ENCODE data around the gene FAM9B. TPM values are rescaled to one million over a fixed set of nuclear protein-coding genes. Genes with fewer than 3 reads are reported as not detected.

FAM9B gene
- not detected for total RNA-seq
- polyA plus RNA-seq, result not detected
- long read RNA-seq, donor 1, result 0 reads
- long read RNA-seq, donor 2, result 0 reads
- long read RNA-seq, donor 3, result 0 reads
- long read RNA-seq, donor 4, result 0 reads
- long read RNA-seq, donor 5, result 0 reads
- long read RNA-seq, donor 6, result 0 reads
- long read RNA-seq, donor 7, result 0 reads
- long read RNA-seq, donor 8, result 0 reads
- long read RNA-seq, donor 9, result 0 reads
- long read RNA-seq, donor 10, result 0 reads

- Histone ChIP-seq H3K36me3 (no peaks in the 10 kb centered on the region), H3K4me1 (no peaks in the 10 kb centered on the region), H3K27me3 (no peaks in the 10 kb centered on the region), H3K4me3 (no peak within 1 kb of the TSS), H3K9me3 (peaks cover 0 to under 1% (median 0%) of the 10 kb centered on the region in 4 donors), H3K27ac (no peak within 1 kb of the TSS)
- no peak for TF ChIP-seq POLR2AphosphoS5 (IDR thresholded peaks at IDR 0.05)
- TF ChIP-seq EP300 (IDR thresholded peaks at IDR 0.05), result no peak
- no peak for TF ChIP-seq CTCF (IDR thresholded peaks at IDR 0.05)
- DNase-seq, result no peak
- 85 to 94% (median 89%) methylated on average over 5 to 11 of the region's 11 CpGs for WGBS, 5 donors
- intact Hi-C loops (cut with DNase I; ENCODE audit: low total_unique reads), result no loop called here
Measured at GRCh38 chrX:9033989-9034388, at the start of gene FAM9B. Gene FAM9B, minus strand, starts transcription at chrX:9034127. Its CDS starts 1,141 bp downstream, at chrX:9032986.

- no peak for DNase-seq
- no peaks in the 10 kb centered on the region for H3K4me1 ChIP-seq
- WGBS, 5 donors, result 79 to 95% (median 86%) methylated on average over 2 of the region's 2 CpGs
- intact Hi-C loops (cut with DNase I; ENCODE audit: low total_unique reads), result no loop called here
- H3K27ac ChIP-seq, result no peak overlapping the region
- peaks cover 0 to 18% (median 9%) of the 10 kb centered on the region in 4 donors for H3K9me3 ChIP-seq
- no peak overlapping the region for H3K4me3 ChIP-seq
- TF ChIP-seq POLR2A (IDR thresholded peaks at IDR 0.05) (no peak), POLR2AphosphoS5 (IDR thresholded peaks at IDR 0.05) (no peak), EP300 (IDR thresholded peaks at IDR 0.05) (no peak), CTCF (IDR thresholded peaks at IDR 0.05) (no peak)
- H3K27me3 ChIP-seq, result no peaks in the 10 kb centered on the region
- H3K36me3 ChIP-seq, result no peaks in the 10 kb centered on the region
Measured at GRCh38 chrX:9081271-9081670, 47.3 kb upstream of the FAM9B start.

- 63 to 69% (median 68%) methylated on average over 5 of the region's 5 CpGs for WGBS, 5 donors
- DNase-seq, result no peak
- H3K36me3 ChIP-seq, result no peaks in the 10 kb centered on the region
- H3K9me3 ChIP-seq, result peaks cover 0 to 7% (median 2%) of the 10 kb centered on the region in 4 donors
- intact Hi-C loops (cut with DNase I; ENCODE audit: low total_unique reads), result no loop called here
- H3K4me1 ChIP-seq, result no peaks in the 10 kb centered on the region
- no peak overlapping the region for H3K4me3 ChIP-seq
- no peak for TF ChIP-seq POLR2A (IDR thresholded peaks at IDR 0.05)
- no peak overlapping the region for H3K27ac ChIP-seq
- no peaks in the 10 kb centered on the region for H3K27me3 ChIP-seq
Measured at GRCh38 chrX:9074326-9074725, 40.4 kb upstream of the FAM9B start.

GRCh38 chrX:9072281-9072680, 38.4 kb upstream of the FAM9B start:
- intact Hi-C loops (cut with DNase I; ENCODE audit: low total_unique reads), result no loop called here
- Histone ChIP-seq H3K4me3 (no peak overlapping the region), H3K4me1 (no peaks in the 10 kb centered on the region), H3K36me3 (no peaks in the 10 kb centered on the region), H3K9me3 (no peaks in the 10 kb centered on the region), H3K27ac (no peak overlapping the region), H3K27me3 (no peaks in the 10 kb centered on the region)
- no peak for DNase-seq
- no peak for TF ChIP-seq CTCF (IDR thresholded peaks at IDR 0.05)
- TF ChIP-seq POLR2AphosphoS5 (IDR thresholded peaks at IDR 0.05), result no peak
- no peak for TF ChIP-seq EP300 (IDR thresholded peaks at IDR 0.05)
- TF ChIP-seq POLR2A (IDR thresholded peaks at IDR 0.05), result no peak
- WGBS, 5 donors, result 64 to 82% (median 71%) methylated on average over 5 of the region's 5 CpGs

- DNase-seq, result no peak
- H3K4me1 ChIP-seq, result no peaks in the 10 kb centered on the region
- H3K36me3 ChIP-seq, result no peaks in the 10 kb centered on the region
- intact Hi-C loops (cut with DNase I; ENCODE audit: low total_unique reads), result no loop called here
- H3K27me3 ChIP-seq, result no peaks in the 10 kb centered on the region
- H3K27ac ChIP-seq, result no peak overlapping the region
- 67 to 94% (median 87%) methylated on average over 4 of the region's 4 CpGs for WGBS, 5 donors
- no peak for TF ChIP-seq POLR2AphosphoS5 (IDR thresholded peaks at IDR 0.05)
- no peak for TF ChIP-seq POLR2A (IDR thresholded peaks at IDR 0.05)
- no peak for TF ChIP-seq CTCF (IDR thresholded peaks at IDR 0.05)
- TF ChIP-seq EP300 (IDR thresholded peaks at IDR 0.05), result no peak
- no peak overlapping the region for H3K4me3 ChIP-seq
- H3K9me3 ChIP-seq, result no peaks in the 10 kb centered on the region
Measured at GRCh38 chrX:9071031-9071650, 37.2 kb upstream of the FAM9B start.

Data from stomach (tissue), 19 donors.